HCT116 (cell line): ENCODE data around the gene PTGR1. TPM values are rescaled to one million over a fixed set of nuclear protein-coding genes. Genes with fewer than 3 reads are reported as not detected.

Source experiments
- ATAC-seq: fragments of 200-7000 bp; cut with Tn5 transposase; 2 replicates; pipeline ENCODE4 v1.9.1; 2020; ENCODE audit warnings: mild to moderate bottlenecking, moderate library complexity
- BruUV-seq: library from RNA; stranded (reverse); fragments of 400-500 nt; replicated peaks from 2 replicates; lab custom pipeline; 2021; lab: Mats Ljungman, UMichigan
- CTCF ChIA-PET: fragments of 300-600 bp; sonication (Branson Sonifier 250); formaldehyde crosslinking; loops from one replicate; lab custom pipeline; 2021; ENCODE audit warnings: antibody characterized with exemption; lab: Charles Lee
- POLR2A ChIA-PET: fragments of 300-600, 350-600 bp; sonication (Branson Sonifier 250); formaldehyde crosslinking; loops from one replicate; lab custom pipeline; 2021; ENCODE audit warnings: antibody characterized with exemption; lab: Charles Lee
- RAD21 ChIA-PET, 2 experiments: fragments of 300-600 bp; sonication (Branson Sonifier 250); formaldehyde crosslinking; loops; one replicate each; lab custom pipeline; 2023; ENCODE audit warnings: low total read pairs in 2 of 2; ENCODE audit not compliant: uncharacterized antibody in 2 of 2, unreplicated experiment in 2 of 2, low non-redundant PET in 1 of 2; lab: Charles Lee
- DNase-seq: peaks from one replicate; pipeline ENCODE4 v3.0.0-alpha.2; 2010; ENCODE audit warnings: low read depth, low spot score
- H2AFZ ChIP-seq: fragments of 200-600 bp; shearing (Covaris generic), sonication (generic); 2 replicates; pipeline ENCODE4 v1.6.1; 2017; ENCODE audit warnings: low read depth, mixed run types, mixed read lengths, antibody characterized with exemption, low read length; ENCODE audit not compliant: poor library complexity, severe bottlenecking
- H3K27ac ChIP-seq: 2 replicates; pipeline ENCODE4 v1.5.1; 2012; ENCODE audit warnings: low read depth, low read length
- H3K27me3 ChIP-seq: fragments of 200-600 bp; sonication (generic); 2 replicates; pipeline ENCODE4 v1.6.1; 2016; ENCODE audit warnings: mixed run types, low read length, mixed read lengths; ENCODE audit not compliant: insufficient read depth
- H3K36me3 ChIP-seq, 2 experiments: fragments of 200-500 bp in 1 of 2; fragments of 200-600 bp in 1 of 2; sonication (Bioruptor generic) in 1 of 2; sonication (generic) in 1 of 2; 2 replicates each; pipeline versions ENCODE4 v1.5.1 to v1.6.1; 2014 to 2016; ENCODE audit warnings: low read length in 2 of 2, inconsistent platforms in 1 of 2, mixed read lengths in 1 of 2, mixed run types in 1 of 2; ENCODE audit not compliant: insufficient read depth in 2 of 2, control insufficient read depth in 1 of 2
- H3K4me1 ChIP-seq, 2 experiments: fragments of 200-600 bp in 1 of 2; sonication (generic) in 1 of 2; 2 replicates each; pipeline versions ENCODE4 v1.5.1 to v1.6.1; 2012 to 2017; ENCODE audit warnings: low read length in 2 of 2, inconsistent platforms in 1 of 2, mild to moderate bottlenecking in 1 of 2, mixed read lengths in 1 of 2, mixed run types in 1 of 2, moderate library complexity in 1 of 2; ENCODE audit not compliant: insufficient read depth in 2 of 2, control insufficient read depth in 1 of 2
- H3K4me2 ChIP-seq: fragments of 200-600 bp; sonication (generic); 2 replicates; pipeline ENCODE4 v1.6.1; 2017; ENCODE audit warnings: mixed run types, low read length, mixed read lengths
- H3K4me3 ChIP-seq, 2 experiments: fragments of 200-600 bp in 1 of 2; sonication (generic) in 1 of 2; replicated peaks in 1 of 2; 2 replicates each; pipeline ENCODE4 v1.5.1; 2011 to 2016; ENCODE audit warnings: low read length in 2 of 2, control low read depth in 1 of 2, low read depth in 1 of 2, mild to moderate bottlenecking in 1 of 2, mixed read lengths in 1 of 2, mixed run types in 1 of 2
- H3K79me2 ChIP-seq: fragments of 200-600 bp; sonication (generic); 2 replicates; pipeline ENCODE4 v1.6.1; 2017; ENCODE audit warnings: mild to moderate bottlenecking, mixed run types, low read length, moderate library complexity, mixed read lengths; ENCODE audit not compliant: insufficient read depth
- H3K9ac ChIP-seq: fragments of 200-600 bp; sonication (generic); 2 replicates; pipeline ENCODE4 v1.6.1; 2016; ENCODE audit warnings: low read length, mixed read lengths
- H3K9me2 ChIP-seq: fragments of 200-600 bp; sonication (generic), shearing (Covaris generic); 2 replicates; pipeline ENCODE4 v1.6.1; 2017; ENCODE audit warnings: mixed run types, mild to moderate bottlenecking, moderate library complexity; ENCODE audit not compliant: insufficient read depth
- H3K9me3 ChIP-seq, 2 experiments: fragments of 200-500 bp in 1 of 2; fragments of 200-600 bp in 1 of 2; sonication (Bioruptor generic) in 1 of 2; sonication (generic) in 1 of 2; 2 replicates each; pipeline ENCODE4 v1.6.1; 2014 to 2017; ENCODE audit warnings: low read length in 2 of 2, mixed read lengths in 2 of 2, inconsistent platforms in 1 of 2, low read depth in 1 of 2, mild to moderate bottlenecking in 1 of 2, mixed run types in 1 of 2, moderate library complexity in 1 of 2; ENCODE audit not compliant: control insufficient read depth in 1 of 2, insufficient read depth in 1 of 2
- H4K20me1 ChIP-seq: fragments of 200-600 bp; sonication (generic), shearing (Covaris generic); 2 replicates; pipeline ENCODE4 v1.6.1; 2017; ENCODE audit warnings: mixed run types, mild to moderate bottlenecking, moderate library complexity; ENCODE audit not compliant: insufficient read depth
- EZH2 ChIP-seq: fragments of 200-600 bp; sonication (generic); IDR thresholded peaks from 2 replicates; pipeline ENCODE4 v1.6.1; 2017; ENCODE audit warnings: antibody characterized with exemption, mixed run types
- EZH2phosphoT487 ChIP-seq: fragments of 200-600 bp; IDR thresholded peaks from 2 replicates; pipeline ENCODE4 v1.6.1; 2018; ENCODE audit warnings: antibody characterized with exemption, borderline replicate concordance
- POLR2A ChIP-seq: IDR thresholded peaks from 2 replicates; pipeline ENCODE4 v1.7.0; 2011; ENCODE audit warnings: borderline replicate concordance; ENCODE audit not compliant: insufficient read depth, insufficient read length; ENCODE audit errors: extremely low read depth
- REST ChIP-seq: IDR thresholded peaks from 2 replicates; pipeline ENCODE4 v1.6.1; 2012; ENCODE audit warnings: low read depth
- SP1 ChIP-seq: IDR thresholded peaks from 2 replicates; pipeline ENCODE4 v1.6.1; 2012; ENCODE audit warnings: low read depth
- ZBTB33 ChIP-seq: IDR thresholded peaks from 2 replicates; pipeline ENCODE4 v1.6.1; 2011; ENCODE audit warnings: mild to moderate bottlenecking, low read length, moderate library complexity; ENCODE audit not compliant: insufficient replicate concordance; ENCODE audit errors: extremely low read depth
- ZNF274 ChIP-seq: fragments of 200-500 bp; sonication (Bioruptor generic); IDR thresholded peaks from 2 replicates; pipeline ENCODE4 v1.6.1; 2014; ENCODE audit warnings: mild to moderate bottlenecking, low read depth, low read length, inconsistent platforms
- intact Hi-C: fragments of 100-400 bp; cut with micrococcal nuclease; formaldehyde crosslinking; loops from 2 replicates; pipeline ENCODE4 v1.10.0; 2022
- total RNA-seq: library from RNA; stranded (reverse); gene quantifications from one replicate; pipeline ENCODE4 v1.2.1, GENCODE V29; 2021; ENCODE audit not compliant: unreplicated experiment
- TF ChIP-seq, protein P1 (sequence below): IDR thresholded peaks from 2 replicates; pipeline ENCODE4 v1.6.1; 2012

PTGR1 gene
- total RNA-seq, 1 experiment from 2014 or later: 53.9 TPM

- TF ChIP-seq ZBTB33 (no peak), REST (no peak), ZNF274 (no peak), EZH2 (no peak), POLR2A (no peak)
- TF ChIP-seq, protein P1, sequence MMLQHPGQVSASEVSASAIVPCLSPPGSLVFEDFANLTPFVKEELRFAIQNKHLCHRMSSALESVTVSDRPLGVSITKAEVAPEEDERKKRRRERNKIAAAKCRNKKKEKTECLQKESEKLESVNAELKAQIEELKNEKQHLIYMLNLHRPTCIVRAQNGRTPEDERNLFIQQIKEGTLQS: no peak
Measured at GRCh38 chr9:111597852-111598732, 1.4 kb downstream of the PTGR1 start (continued).

GRCh38 chr9:111588846-111589245 lies 10.6 kb downstream of the PTGR1 start:
- intact Hi-C loops: no loop called here
- ATAC-seq: no peak
- Histone ChIP-seq H3K36me3 (peaks cover 26 to 44% of the 10 kb centered on the region in 2 experiments), H3K4me2 (no peak overlapping the region), H3K4me3 (no peak overlapping the region), H2AFZ (no peak overlapping the region), H3K9me2 (no peaks in the 10 kb centered on the region), H3K4me1 (no peaks in the 10 kb centered on the region), H3K9me3 (no peaks in the 10 kb centered on the region), H3K79me2 (no peaks in the 10 kb centered on the region), H4K20me1 (no peaks in the 10 kb centered on the region), H3K9ac (no peak overlapping the region), H3K27me3 (no peaks in the 10 kb centered on the region), H3K27ac (no peak overlapping the region)
- DNase-seq: no peak
- CTCF ChIA-PET: no interaction called here
- RAD21 ChIA-PET: no interaction called here
- TF ChIP-seq REST (no peak), POLR2A (no peak), SP1 (no peak), EZH2phosphoT487 (no peak)
- TF ChIP-seq, protein P1: no peak
- POLR2A ChIA-PET: no interaction called here
- no TSS peak for BruUV-seq
